ENCODE results near the gene SMIM27. TPM values are rescaled to one million over a fixed set of nuclear protein-coding genes. Genes with fewer than 3 reads are reported as not detected.

Gene SMIM27
- polyA plus RNA-seq, 1 donor from 2014 or later: 15.6 TPM

DNA sequence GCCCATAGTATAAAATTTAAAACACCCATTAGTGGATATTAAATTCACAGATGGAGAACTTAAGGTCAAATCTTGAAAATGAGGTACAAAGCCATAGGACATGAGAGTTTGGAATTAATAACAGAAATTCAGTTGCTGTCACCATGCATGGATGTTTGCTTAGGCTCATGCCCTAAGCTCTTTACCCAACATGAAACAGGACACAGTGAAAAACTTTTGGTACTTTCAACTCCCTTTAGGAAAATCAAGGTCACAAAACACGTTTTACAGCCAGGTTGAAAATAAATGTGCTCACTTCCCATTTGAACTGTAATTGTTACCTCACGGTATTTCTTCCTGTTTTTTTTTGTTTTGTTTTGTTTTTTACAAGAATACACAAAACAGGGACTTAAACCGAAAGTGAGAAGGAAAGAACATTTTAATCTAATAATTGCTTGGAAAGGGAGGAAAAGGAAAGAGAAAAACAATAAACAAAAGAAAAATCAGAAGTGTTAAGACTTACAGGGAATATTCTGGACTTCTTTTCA is 6.3 kb downstream of the SMIM27 start:
- no peak overlapping the region for H3K27ac ChIP-seq (ENCODE audit: low read length)
- no peaks in the 10 kb centered on the region for H4K20me1 ChIP-seq (ENCODE audit: insufficient read depth)
- no peaks in the 10 kb centered on the region for H3F3A ChIP-seq (ENCODE audit: insufficient read depth, low read length, poor library complexity, severe bottlenecking)
- H3K9me3 ChIP-seq (ENCODE audit: low read length): no peaks in the 10 kb centered on the region
- no peak overlapping the region for H2AFZ ChIP-seq (ENCODE audit: low read depth, low read length)
- no peak overlapping the region for H3K4me3 ChIP-seq (ENCODE audit: low read length)
- no peaks in the 10 kb centered on the region for H3K27me3 ChIP-seq (ENCODE audit: insufficient read depth, low read depth, low read length)
- H3K36me3 ChIP-seq (ENCODE audit: insufficient read depth, low read length): no peaks in the 10 kb centered on the region
- no peak overlapping the region for H3K9ac ChIP-seq (ENCODE audit: low read length)
- H3K9me2 ChIP-seq (ENCODE audit: insufficient read depth, low read length): no peaks in the 10 kb centered on the region
- peaks cover 3% of the 10 kb centered on the region for H3K79me2 ChIP-seq (replicated peaks; ENCODE audit: insufficient read depth, low read length)
- H3K4me2 ChIP-seq (ENCODE audit: low read length): no peak overlapping the region
- TF ChIP-seq EP300 (conservative IDR thresholded peaks at IDR 0.05; ENCODE audit: poor library complexity, severe bottlenecking): no peak
- no peak for TF ChIP-seq SMC3 (conservative IDR thresholded peaks at IDR 0.05; ENCODE audit: poor library complexity)
- TF ChIP-seq, protein P1, sequence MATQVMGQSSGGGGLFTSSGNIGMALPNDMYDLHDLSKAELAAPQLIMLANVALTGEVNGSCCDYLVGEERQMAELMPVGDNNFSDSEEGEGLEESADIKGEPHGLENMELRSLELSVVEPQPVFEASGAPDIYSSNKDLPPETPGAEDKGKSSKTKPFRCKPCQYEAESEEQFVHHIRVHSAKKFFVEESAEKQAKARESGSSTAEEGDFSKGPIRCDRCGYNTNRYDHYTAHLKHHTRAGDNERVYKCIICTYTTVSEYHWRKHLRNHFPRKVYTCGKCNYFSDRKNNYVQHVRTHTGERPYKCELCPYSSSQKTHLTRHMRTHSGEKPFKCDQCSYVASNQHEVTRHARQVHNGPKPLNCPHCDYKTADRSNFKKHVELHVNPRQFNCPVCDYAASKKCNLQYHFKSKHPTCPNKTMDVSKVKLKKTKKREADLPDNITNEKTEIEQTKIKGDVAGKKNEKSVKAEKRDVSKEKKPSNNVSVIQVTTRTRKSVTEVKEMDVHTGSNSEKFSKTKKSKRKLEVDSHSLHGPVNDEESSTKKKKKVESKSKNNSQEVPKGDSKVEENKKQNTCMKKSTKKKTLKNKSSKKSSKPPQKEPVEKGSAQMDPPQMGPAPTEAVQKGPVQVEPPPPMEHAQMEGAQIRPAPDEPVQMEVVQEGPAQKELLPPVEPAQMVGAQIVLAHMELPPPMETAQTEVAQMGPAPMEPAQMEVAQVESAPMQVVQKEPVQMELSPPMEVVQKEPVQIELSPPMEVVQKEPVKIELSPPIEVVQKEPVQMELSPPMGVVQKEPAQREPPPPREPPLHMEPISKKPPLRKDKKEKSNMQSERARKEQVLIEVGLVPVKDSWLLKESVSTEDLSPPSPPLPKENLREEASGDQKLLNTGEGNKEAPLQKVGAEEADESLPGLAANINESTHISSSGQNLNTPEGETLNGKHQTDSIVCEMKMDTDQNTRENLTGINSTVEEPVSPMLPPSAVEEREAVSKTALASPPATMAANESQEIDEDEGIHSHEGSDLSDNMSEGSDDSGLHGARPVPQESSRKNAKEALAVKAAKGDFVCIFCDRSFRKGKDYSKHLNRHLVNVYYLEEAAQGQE (IDR thresholded peaks at IDR 0.05; ENCODE audit: borderline replicate concordance): no peak
- TF ChIP-seq MXI1 (conservative IDR thresholded peaks at IDR 0.05; ENCODE audit: poor library complexity, severe bottlenecking): no peak
- TF ChIP-seq TAF1 (IDR thresholded peaks at IDR 0.05; ENCODE audit: low read depth): no peak
- no peak for TF ChIP-seq EZH2 (IDR thresholded peaks at IDR 0.05; ENCODE audit: borderline replicate concordance, insufficient read depth, low read length, poor library complexity, severe bottlenecking)
- no peak for TF ChIP-seq CTCF (IDR thresholded peaks at IDR 0.05; ENCODE audit: poor library complexity, severe bottlenecking)
- TF ChIP-seq POLR2AphosphoS5 (IDR thresholded peaks at IDR 0.05): no peak
- no peak for TF ChIP-seq RAD21 (conservative IDR thresholded peaks at IDR 0.05)

DNA sequence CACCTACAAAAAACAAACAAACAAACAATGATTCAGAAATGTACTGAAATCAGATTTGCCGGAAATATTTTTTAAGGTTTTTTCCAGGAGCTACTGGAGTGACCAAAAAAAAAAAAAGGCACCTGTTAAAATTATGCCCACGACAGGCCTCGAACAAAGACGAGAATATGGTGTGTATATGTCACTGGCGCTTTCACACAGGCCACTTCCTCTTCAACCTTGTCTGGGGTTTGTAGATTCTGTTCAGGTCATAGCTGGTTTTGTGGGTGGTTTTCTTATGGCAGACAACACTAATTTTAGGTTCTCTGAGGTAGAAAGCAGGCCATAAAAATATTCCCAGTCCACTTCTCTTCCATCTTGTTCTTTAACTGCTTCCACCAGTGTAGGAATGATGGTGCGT is 13.8 kb downstream of the SMIM27 start:
- Histone ChIP-seq H3F3A (ENCODE audit: insufficient read depth, low read length, poor library complexity, severe bottlenecking) (no peaks in the 10 kb centered on the region), H4K20me1 (ENCODE audit: insufficient read depth) (no peaks in the 10 kb centered on the region), H3K4me3 (ENCODE audit: low read length) (no peak overlapping the region), H3K4me2 (ENCODE audit: low read length) (no peak overlapping the region), H3K36me3 (ENCODE audit: insufficient read depth, low read length) (no peaks in the 10 kb centered on the region), H3K79me2 (replicated peaks; ENCODE audit: insufficient read depth, low read length) (peaks cover 13% of the 10 kb centered on the region), H2AFZ (ENCODE audit: low read depth, low read length) (no peak overlapping the region), H3K9me2 (ENCODE audit: insufficient read depth, low read length) (no peaks in the 10 kb centered on the region), H3K27me3 (ENCODE audit: insufficient read depth, low read depth, low read length) (no peaks in the 10 kb centered on the region), H3K27ac (ENCODE audit: low read length) (no peak overlapping the region), H3K9ac (ENCODE audit: low read length) (no peak overlapping the region), H3K9me3 (ENCODE audit: low read length) (no peaks in the 10 kb centered on the region)
- TF ChIP-seq RAD21 (conservative IDR thresholded peaks at IDR 0.05) (no peak), CTCF (IDR thresholded peaks at IDR 0.05; ENCODE audit: poor library complexity, severe bottlenecking) (no peak), TAF1 (IDR thresholded peaks at IDR 0.05; ENCODE audit: low read depth) (no peak), MXI1 (conservative IDR thresholded peaks at IDR 0.05; ENCODE audit: poor library complexity, severe bottlenecking) (no peak), EP300 (conservative IDR thresholded peaks at IDR 0.05; ENCODE audit: poor library complexity, severe bottlenecking) (no peak)
- TF ChIP-seq, protein P1 (IDR thresholded peaks at IDR 0.05; ENCODE audit: borderline replicate concordance): no peak

All from neural cell (in vitro differentiated cells).